GM19035 (cell line): Measurements from ENCODE around the gene ANKRD23.
"Not testable (repeated sequence)": the region's sequence is repeated elsewhere in the genome, so short reads cannot be mapped to it uniquely, and the experiment has no call there.

Experiments
- ATAC-seq: cut with Tn5 transposase; IDR thresholded peaks from one replicate; pipeline ENCODE4 v1.9.1; 2021; ENCODE audit not compliant: unreplicated experiment

ANKRD23 gene

DNA sequence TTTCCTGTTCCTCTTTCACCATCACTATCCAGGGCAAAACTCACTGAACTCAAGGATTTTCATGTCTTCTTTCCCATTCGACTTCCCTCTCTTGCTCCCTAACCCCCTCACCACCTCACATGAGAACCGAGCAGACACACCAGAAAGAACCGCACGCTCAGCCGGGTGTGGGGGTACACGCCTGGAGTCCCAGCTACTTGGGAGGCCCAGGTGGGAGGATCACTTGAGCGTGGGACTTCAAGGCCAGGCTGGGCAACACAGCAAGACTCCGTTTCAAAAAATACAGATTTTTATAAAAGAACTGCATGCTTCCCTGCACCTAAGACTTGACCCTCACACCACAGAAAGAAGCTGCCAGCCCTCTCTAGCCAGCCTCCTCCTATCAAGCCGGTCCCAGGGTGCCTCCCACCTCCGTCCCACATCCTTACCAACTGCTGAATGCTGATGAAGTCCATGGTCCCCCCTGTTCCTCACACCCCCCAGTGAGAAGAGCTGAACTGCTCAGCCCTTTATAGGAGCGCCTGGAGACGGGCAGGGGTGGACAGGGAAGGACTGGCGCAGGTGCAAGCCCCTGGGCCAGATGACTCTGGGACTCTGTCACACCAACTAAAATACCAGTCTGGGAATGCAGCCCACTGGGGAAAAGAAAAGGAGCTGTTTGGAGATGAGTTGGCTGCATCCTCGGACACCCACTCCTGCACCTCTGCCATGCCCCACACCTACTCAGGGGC, at the start of gene ANKRD23:
ANKRD23 (minus strand) TSS at position 484 of the 731 bp plus-strand sequence; CDS start at position 455, 29 bp downstream.
- no peak for ATAC-seq

DNA sequence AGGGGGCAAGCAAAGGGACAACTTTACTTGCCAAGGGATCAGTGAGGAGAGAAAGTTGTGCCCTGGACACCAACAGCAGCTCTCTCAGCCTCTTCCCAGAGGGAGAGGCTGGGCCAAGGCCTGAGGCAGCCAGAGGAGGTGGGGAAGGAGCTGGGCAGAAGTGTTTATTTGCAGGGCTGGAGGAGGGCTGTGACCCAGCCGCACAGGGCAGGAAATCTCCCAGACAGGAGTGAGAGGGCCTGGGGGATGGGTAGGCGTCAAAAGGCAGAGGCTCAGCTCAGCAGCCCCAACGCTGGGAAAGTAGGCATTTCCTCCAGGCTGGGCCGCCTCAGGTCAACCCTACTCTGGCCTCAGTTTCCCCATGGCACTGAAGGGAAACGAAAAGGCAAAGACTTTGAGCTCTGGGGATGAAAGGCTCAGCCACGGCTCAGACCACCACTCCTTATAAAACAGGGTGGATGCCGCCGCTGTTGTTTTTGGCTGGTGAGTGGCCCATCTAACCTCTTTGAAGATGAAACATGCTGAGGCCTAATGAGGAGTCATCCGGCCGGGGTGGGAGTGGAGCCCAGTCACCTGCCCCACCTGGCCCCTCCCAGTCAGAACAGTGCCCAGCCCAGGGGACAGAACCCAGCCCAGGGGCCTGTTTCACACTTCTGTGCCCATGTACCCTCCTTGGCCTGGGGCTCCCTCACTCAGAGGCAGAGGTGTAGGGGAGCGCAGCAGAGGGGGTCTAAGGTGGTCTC, 47.9 kb upstream of the ANKRD23 start:
- no peak for ATAC-seq

DNA sequence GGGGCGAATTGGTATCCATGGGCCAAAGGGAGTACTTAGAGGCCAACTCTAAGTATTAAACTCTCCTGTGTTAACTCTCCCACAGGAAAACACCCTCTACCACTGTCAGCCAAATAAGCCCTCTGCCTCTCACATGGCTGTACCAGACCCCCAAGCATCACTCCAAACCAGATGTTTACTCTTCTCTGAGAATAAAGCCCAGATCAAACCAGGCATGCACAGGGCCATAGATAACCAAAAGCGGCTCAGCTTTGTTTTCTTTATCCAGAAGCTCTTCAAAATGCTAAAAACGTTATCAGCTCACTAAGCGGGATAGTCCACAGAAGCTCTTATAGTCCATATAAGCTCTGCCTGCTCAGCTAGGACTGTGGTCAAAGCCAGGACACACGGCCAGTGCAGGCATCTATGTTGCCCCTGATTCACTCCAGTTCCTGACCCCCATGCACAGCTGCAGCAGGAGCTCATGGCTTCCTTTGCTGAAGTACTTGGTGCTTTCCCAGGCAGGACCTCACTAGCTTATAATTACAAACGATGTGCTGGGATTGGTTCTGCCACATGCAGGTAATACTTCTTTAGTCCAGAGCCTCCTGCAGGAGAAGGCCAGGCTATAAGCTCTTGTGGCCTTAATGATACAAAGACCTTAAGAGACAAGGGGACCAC, 47.0 kb upstream of the ANKRD23 start:
- ATAC-seq: no peak

DNA sequence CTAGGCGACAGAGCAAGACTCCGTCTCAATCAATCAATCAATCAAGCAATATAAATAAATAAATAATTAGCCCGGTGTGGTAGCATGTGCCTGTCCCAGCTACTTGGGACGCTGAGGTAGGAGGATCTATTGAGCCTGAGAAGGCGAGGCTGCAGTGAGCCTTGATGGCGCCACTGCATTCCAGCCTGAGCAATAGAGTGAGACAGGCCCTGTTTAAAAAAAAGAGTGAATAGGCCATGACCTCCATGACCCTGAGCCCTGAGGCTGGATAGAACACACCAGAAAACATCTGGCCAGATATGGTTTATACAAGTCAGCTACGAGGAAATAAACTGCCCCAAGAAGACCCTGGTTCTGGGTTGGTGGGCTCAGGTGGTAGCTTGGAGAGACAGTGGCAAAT, 46.4 kb upstream of the ANKRD23 start:
- ATAC-seq: no peak

DNA sequence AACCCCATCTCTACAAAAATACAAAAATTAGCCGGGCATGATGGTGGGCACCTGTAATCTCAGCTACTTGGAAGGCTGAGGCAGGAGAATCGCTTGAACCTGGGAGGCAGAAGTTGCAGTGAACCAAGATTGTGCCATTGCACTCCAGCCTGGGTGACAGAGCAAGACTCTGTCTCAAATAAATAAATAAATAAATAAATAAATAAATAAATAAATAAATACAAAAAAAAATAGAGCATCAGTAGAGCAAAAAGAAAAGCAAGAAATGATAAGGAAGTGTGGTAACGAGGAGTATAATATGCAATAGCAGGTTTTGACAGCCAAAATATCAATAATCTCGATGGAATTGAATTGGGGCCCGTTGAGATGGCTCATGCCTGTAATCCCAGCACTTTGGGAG, 45.7 kb upstream of the ANKRD23 start:
- ATAC-seq: not testable (repeated sequence)

DNA sequence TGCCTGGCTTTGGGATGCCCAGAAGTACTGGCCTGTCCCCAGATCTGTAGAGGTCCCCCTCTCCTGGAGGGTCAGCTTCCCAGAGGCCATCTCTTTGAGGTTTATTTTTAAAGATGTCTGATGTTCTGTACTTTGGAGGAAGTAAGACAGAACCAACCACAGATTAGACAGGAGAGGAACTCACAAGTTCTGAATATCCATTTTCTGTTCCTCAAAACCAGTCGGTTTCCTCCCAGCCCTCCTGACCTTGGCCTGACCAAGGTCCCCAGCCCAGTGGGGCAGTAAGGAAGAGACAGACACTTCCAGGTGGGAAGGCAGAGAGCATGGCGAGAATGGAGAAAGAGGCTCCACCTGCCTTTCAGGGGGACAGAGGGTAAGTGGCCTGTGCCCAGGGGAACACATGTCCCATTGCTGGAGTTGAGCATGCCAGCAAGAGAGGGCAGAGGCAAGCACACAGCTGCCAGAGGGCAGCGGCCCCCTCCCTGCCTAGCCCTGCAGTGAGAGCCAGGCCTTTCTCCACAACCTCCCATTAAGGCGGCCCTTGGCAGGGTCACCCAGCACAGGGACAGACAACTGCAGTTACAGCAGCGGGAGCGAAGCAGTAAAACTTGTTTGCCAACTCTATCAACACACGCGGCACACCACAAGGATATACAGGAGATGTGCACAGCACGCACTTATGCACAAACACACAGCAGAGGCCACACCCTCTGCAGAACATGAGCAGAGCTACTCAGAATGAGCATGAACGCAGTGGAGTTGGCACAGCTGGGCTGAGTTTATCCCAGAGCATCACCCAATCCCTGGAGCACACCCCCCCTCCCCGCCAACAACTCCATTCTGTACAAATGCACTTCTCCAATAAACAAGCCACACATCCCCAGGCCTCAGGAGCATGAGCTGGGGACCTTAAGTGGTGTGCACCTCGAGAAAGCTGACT, 44.5 kb upstream of the ANKRD23 start:
- ATAC-seq: no peak

DNA sequence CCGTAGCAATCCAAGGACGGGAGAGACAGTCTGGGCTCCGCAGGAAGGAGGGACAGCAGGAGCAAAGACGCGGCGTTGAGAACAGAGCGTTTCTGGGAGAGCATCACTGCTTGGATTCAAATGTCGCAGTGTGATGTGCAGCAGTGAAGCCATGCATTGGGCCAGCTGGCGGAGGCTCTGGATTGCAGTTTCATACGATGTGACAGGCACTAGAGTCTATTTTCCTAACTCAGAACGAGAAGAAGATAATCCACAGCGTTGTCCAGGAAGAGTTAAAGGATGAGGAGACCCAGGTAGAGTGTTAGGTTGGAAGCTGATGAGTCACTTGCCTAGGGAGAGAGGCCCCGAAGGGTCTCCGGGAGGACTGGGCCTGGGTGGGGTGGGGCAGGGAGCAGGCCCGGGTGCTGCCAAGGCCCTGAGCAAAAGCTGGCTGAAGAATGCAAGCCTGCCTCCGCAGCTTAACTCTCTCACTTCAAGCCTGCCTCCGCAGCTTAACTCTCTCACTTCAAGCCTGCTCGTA, 43.7 kb upstream of the ANKRD23 start:
- no peak for ATAC-seq

DNA sequence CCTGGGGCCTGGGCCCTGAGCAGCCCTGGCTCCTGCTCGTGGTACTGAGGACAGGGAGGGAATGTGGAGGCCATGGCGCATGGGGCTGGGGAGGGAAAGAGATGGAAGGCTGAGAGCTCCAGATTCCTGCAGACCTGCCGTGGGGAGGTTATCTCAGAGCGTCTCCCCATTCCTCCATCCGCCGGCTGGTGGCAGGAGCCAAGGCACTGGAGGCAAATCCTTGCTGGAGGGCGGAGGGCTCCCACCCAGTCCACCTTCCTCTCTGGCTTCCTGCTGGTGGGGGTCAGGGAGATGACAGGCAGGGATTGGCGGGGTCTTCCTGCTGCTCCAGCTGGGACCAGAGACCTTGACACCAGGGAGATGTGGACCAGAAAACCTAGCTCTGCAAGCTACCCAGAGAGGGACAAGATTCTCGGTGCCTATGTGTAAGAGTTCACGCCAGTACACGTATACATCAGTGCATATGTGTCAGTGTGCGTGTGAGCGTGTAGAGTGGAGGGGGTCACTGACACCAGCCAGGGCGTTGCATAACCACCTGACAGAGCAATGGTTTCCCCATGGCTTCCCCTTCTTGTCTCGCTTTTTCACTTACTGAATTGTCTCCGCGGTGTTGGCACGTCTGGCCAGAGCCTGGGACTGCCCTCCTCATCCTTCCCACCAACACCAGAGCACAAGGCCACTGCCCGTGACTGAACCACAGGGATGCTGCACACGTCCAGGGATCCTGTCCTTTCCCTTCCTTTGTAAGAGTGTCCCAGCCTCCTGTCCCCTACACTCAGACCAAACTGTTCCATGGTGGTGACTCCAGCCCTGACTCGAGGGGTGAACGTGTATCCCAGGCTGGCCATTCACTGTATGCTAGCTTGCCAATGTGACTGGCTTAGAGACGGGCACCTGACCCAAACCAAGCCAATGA, 41.9 kb upstream of the ANKRD23 start:
- no peak for ATAC-seq

DNA sequence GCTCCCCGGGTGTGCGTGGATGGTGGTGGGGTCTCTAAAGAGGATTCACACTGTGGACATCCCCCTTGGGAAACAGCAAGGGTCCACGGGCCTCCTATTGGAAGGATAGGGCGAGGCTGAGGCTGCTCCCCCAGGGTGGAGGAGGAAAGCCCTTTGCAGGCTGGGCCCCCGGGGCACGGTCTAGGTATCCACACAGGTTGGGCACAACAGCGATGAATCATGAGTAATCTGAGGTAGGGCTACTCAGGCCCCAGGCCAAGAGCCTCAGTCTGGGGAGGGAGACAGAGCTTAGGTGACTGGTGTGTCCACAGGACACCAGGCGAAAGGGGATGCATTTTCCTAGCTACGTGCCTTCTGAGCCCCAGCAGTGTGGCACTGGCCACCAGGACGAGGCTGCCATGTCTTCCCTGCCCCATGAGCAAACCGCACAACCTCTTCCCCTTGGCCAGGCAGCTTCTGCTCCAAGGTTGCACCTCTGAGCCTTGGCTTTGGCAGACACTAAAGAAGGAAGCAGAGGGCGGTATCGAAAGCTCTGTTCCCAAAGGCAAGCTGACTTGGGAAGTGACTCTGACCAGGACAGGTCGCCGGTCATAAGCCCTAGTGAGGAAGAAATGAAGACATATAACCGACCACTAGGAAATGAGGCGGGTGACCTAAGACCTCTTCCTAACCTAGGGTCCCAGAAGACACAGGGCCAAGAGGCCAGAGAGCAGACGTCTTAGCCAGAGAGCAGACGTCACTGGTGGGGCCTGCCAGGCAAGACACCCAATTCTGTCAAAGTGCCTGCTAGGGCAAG, 40.7 kb upstream of the ANKRD23 start:
- no peak for ATAC-seq

DNA sequence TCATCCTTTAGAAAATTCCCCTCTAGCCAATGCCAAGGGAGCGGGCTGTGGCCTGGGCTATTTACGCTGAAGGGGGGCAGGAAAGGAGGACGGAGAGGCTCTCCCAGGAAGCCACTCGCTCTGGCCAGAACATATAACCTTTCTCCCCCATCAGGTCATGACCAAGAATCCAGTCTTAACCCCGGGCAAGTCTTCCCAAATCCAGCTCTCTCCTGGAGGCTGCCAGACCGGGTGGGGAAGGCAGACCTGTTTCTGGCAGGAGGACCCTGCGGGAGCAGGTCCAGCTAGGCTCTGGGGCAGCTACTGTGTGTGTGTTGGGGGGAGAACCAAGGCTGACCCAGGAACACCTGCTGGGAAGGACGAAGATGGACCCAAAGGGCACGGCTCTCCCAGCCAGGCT, 39.5 kb upstream of the ANKRD23 start:
- ATAC-seq: no peak

DNA sequence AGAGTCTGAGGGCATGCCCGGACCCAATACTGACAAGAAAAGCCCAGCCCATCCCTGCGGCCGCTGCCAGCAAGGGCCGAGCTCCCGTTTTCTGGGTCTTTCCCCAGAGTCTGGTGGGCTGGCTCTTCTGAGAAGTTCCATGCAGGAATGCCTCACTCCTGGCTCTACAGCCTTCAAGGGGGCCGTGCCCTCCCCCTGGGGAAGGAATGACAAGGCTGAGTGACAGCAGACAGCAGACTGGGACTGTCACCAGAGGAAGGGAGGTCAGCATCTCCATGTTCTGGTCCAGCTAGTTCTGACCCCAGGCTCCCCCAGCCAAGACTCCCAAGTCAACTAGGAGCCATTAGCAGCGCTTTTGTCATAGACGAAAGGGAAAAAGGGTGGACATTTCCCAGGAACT, 39.1 kb upstream of the ANKRD23 start:
- ATAC-seq: no peak

DNA sequence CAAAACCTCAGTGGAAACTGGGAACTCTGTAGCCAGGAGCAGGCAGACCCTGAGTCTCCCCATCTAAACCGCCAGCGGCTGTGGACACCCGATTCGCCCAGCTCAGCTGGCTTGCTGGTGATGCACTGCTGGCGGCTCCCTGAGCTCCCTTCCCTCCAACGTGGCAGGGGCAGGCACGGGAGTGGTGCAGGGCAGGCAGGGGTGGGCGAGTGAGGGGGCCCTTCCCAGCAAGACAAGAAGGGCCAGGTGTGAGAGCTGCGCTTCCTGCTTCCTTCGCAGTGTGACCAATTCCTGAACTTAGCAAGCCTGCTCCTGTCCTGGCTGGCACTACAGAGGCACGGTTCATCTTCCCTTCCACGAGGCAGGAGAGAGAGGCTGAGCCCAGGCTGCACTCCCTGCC, 38.4 kb upstream of the ANKRD23 start:
- ATAC-seq: no peak

DNA sequence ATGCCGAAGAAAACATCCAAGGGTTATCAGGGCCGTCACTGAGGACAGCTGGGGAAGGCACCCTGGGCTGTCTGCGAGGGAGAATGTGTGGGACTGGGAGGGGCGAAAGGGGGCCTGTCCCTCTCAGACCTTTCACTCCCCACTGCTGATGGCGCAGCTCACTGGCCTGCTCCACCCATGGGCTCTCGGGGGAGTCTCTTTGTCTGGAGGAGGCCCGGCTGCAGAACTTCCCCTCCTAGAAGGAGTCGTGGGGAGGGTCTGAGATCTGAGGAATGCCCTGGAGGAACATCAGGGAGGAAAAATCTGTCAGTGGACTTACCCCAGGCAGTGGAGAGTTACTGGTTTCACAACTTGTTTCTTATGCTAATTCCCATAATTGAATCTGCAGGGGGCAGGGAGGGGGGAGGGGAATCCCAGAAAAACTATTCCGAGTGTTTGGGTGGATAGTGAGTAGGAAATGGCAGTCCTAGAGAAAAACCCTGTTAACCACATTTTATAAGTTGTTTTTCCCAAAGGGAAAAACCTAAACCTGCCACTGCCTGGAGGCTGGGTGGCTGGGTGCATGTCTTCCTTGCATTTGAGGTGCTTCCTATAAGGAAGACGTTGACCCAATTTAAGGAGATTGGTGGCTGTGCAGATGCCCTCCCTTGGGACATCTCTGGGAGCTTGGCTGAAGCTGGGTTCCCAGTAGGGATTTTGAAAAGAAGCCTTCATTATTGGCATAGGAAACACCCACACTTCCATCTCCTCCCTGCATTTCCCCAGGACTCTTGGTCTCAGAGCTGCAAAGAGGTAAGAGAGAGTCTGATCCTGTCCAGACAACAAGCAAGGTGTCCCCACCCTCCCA, 37.8 kb upstream of the ANKRD23 start:
- no peak for ATAC-seq

DNA sequence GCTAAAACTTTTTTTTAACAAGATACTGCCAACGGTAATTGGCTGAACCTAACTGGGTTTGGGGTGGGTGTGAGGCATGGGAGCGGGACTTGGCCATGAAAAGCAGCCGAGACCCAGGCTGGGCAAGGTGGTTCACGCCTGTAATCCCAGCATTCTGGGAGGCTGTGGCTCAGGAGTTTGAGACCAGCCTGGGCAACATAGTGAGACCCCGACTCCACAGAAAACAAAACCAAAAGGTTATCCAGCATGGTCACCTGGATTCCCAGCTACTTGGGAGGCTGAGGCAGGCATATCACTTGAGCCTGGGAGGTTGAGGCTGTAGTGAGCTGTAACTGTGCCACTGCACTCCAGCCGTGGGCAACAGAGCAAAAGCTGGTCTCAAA, 37.1 kb upstream of the ANKRD23 start:
- no peak for ATAC-seq

DNA sequence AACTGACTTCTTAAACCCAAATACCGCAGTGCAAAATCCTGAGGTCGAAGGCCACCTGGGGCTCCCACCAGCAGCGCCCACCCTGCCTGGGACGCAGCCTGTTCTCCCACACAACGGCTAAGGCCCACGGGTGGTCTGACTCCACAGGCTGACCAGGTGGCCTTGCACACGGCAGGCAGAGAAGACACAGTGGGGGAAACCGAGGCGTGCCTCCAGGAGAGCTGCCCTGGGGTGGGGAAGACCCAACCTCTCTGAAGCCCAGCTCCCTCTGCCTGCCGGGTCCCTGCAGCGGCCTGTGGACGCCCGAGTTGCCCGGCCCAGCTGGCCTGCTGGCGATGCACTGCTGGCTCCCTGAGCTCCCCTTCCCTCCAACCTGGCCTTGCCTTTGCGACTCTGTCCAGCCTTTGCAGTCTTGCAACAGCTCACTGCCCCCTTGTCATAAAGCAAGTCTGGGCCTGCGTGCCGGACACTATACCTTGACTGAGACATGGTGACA, 35.8 kb upstream of the ANKRD23 start:
- no peak for ATAC-seq

DNA sequence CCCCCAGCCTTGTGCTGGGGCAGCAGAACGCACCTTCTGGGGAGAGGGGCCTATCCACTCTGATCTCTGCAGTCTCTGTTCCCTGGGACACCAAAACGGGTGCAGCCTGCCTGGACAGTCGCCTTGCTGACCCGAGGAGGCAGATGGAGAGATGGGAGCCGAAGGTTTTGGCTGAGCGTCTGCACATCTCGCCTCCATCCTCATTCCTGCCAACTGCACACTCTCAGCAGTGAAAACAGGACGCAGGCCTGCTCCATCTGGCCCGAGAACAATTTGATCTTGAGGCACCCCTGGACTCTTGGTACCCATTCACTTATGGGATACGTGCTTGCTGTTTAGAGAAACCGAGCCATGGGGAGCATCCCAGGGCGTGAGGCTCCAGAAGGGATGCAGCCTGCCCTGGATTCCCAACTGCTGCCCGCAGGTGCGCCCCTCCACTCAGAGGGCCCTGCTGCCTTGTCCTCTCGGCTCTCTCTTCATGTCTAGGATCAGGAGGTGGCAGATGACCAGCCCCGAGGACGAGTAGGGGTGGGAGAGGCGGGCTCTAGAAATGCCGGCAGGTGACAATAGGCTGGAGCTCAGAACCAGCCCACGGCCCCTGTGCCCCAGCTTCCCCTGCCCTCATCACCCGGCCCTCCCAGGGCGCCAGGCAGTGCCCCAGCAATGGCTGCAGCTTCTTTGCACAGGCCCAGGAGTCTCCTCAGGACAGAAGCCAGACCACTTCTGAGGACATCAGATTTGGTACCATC, 35.1 kb upstream of the ANKRD23 start:
- ATAC-seq: no peak

DNA sequence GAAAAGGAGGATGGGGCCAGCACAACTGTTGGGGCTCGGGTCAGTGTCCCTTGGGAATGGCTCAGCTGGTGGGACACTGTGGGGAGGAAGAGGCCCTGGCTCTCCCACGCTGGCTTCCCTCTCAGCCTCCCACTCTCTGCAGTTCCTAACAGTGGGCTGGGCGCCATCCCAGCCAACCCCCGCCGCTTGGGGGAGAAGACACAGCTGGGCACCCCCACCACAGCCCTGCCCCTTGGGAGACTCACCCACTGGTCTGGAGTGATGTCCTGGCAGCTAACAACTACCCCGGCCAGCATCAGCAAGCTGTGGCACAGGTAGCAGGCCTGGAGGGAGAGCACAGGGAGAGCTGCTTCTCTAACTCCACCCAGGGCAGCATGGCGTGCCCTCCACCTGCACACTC, 34.4 kb upstream of the ANKRD23 start:
- no peak for ATAC-seq
